ENCODE measurements around the gene NOP56. TPM values are rescaled to one million over a fixed set of nuclear protein-coding genes. Genes with fewer than 3 reads are reported as not detected.
"Not testable (repeated sequence)": the region's sequence is repeated elsewhere in the genome, so short reads cannot be mapped to it uniquely, and the experiment has no call there.

The NOP56 gene
- polyA plus RNA-seq, 3 donors from 2014 or later = 69.5 to 94.8 (median 71.2) TPM

DNA sequence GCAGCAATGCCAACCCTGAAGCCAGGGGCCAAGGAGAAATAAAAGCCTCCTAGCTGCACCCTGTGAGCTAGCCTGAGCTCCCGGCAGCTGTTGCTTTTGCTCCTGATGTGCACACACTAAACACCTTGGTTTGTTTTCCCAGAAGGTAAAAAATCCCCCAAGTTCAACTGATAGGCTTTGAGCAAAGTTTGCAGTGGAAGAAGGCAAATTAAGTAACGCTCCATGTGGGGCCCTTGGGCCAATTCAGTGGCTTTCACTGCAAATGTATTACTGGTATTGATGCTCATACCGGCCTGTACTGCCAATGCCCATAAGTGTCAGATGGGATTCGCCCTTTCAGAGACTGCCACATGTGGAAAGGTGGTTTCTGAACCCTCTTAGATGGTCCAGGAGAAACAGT is 21.0 kb downstream of the NOP56 start:
- Mint-ChIP-seq H3K4me1 (no peaks in the 10 kb centered on the region), H3K36me3 (peaks cover 0 to 3% (median 0%) of the 10 kb centered on the region in 3 donors), H3K27me3 (ENCODE audit: low read depth in 3 of 3) (peaks cover 2 to 6% (median 5%) of the 10 kb centered on the region in 3 donors), H3K4me3 (no peak overlapping the region), H3K9me3 (no peaks in the 10 kb centered on the region), H3K27ac (no peak overlapping the region)
- DNase-seq = no peak

GRCh38 chr20:2680046-2680445 is 27.6 kb downstream of the NOP56 start:
- H3K27me3 Mint-ChIP-seq (ENCODE audit: low read depth in 3 of 3) = peaks cover 0 to 19% (median 7%) of the 10 kb centered on the region in 3 donors
- no peak for DNase-seq
- H3K36me3 Mint-ChIP-seq = peaks cover 0 to 6% (median 0%) of the 10 kb centered on the region in 3 donors
- no peaks in the 10 kb centered on the region for H3K9me3 Mint-ChIP-seq
- peaks cover 3 to 6% of the 10 kb centered on the region in 2 donors for H3K4me1 Mint-ChIP-seq
- no peak overlapping the region for H3K27ac Mint-ChIP-seq
- no peak overlapping the region for H3K4me3 Mint-ChIP-seq

GRCh38 chr20:2682040-2682439 is 29.6 kb downstream of the NOP56 start:
- not testable (repeated sequence) for DNase-seq, H3K27ac Mint-ChIP-seq, H3K36me3 Mint-ChIP-seq, H3K4me1 Mint-ChIP-seq, H3K4me3 Mint-ChIP-seq, H3K9me3 Mint-ChIP-seq
- peaks cover 0 to 17% (median 5%) of the 10 kb centered on the region in 3 donors for H3K27me3 Mint-ChIP-seq (ENCODE audit: low read depth in 3 of 3)

DNA sequence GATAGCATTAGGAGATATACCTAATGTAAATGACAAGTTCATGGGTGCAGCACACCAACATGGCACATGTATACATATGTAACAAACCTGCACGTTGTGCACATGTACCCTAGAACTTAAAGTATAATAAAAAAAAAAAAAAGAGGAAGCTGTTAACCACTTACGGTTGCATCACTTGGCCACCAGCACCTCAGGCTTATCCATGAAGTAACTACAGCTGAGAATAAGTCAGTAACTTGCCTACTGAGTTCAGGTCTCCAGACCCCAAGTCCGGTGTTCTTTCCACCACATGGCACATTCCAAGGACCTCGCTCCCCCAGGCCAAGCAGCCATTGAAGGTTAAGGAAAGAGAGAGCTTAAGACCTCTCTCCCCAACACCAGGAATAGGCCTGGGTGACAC is 32.4 kb downstream of the NOP56 start:
- Mint-ChIP-seq H3K27me3 (ENCODE audit: low read depth in 3 of 3) (peaks cover 0 to 22% (median 3%) of the 10 kb centered on the region in 3 donors), H3K4me1 (peaks cover 23 to 29% of the 10 kb centered on the region in 2 donors)
- H3K27ac Mint-ChIP-seq, H3K36me3 Mint-ChIP-seq, H3K9me3 Mint-ChIP-seq, H3K4me3 Mint-ChIP-seq: not testable (repeated sequence)
- peak in 1 of 3 donors; percentile 31 for DNase-seq

- Mint-ChIP-seq H3K27me3 (ENCODE audit: low read depth in 3 of 3) (peaks cover 7 to 20% (median 8%) of the 10 kb centered on the region in 3 donors), H3K4me1 (peaks cover 38 to 46% of the 10 kb centered on the region in 2 donors), H3K27ac (peak overlapping the region; percentile 83 to 89 (median 86)), H3K4me3 (peak overlapping the region; percentile 62 to 83 (median 66)), H3K36me3 (no peaks in the 10 kb centered on the region), H3K9me3 (no peaks in the 10 kb centered on the region)
- DNase-seq = no peak
These were observed 35.1 kb downstream of the NOP56 start for GRCh38 chr20:2687514-2687913.

- Mint-ChIP-seq H3K27ac (peak overlapping the region; percentile 83 to 89 (median 86)), H3K4me1 (peaks cover 38 to 46% of the 10 kb centered on the region in 2 donors), H3K27me3 (ENCODE audit: low read depth in 3 of 3) (peaks cover 7 to 16% (median 8%) of the 10 kb centered on the region in 3 donors), H3K9me3 (no peaks in the 10 kb centered on the region), H3K4me3 (peak overlapping the region; percentile 62 to 83 (median 66)), H3K36me3 (no peaks in the 10 kb centered on the region)
- peak; percentile 86 to 88 (median 87) for DNase-seq
These were observed 35.7 kb downstream of the NOP56 start for GRCh38 chr20:2688041-2688591.

GRCh38 chr20:2690213-2690612 is 37.8 kb downstream of the NOP56 start:
- H3K4me1 Mint-ChIP-seq = peaks cover 42 to 48% of the 10 kb centered on the region in 2 donors
- H3K36me3 Mint-ChIP-seq = no peaks in the 10 kb centered on the region
- no peak for DNase-seq
- H3K4me3 Mint-ChIP-seq = peak overlapping the region in 1 of 5 donors; percentile 11
- peak overlapping the region in 4 of 6 donors; percentile 33 to 90 (median 59) for H3K27ac Mint-ChIP-seq
- H3K9me3 Mint-ChIP-seq = no peaks in the 10 kb centered on the region
- peaks cover 8 to 17% (median 8%) of the 10 kb centered on the region in 3 donors for H3K27me3 Mint-ChIP-seq (ENCODE audit: low read depth in 3 of 3)

DNA sequence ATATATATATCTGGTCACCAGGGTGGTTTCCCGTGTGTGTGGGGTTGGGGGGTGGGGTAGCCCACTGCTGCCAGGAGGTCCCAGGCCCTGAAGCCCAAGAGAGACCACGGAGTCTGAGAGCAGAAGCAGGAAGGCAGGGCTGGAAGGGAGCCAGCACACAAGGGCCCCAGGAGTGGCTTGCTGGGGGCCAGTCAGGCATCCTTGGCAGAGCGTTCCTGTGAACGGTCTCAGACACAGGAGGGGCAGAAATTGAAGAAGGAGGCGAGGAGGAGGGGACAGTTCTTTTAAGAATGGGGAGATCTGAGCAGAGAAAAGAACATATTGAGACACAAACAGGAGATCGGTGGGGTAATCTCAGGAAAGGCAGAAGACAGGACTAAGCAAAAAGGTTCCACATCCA is 38.3 kb downstream of the NOP56 start:
- Mint-ChIP-seq H3K4me3 (peak overlapping the region; percentile 94 to 99 (median 96)), H3K4me1 (peaks cover 37 to 48% of the 10 kb centered on the region in 2 donors), H3K27me3 (ENCODE audit: low read depth in 3 of 3) (peaks cover 8 to 17% (median 10%) of the 10 kb centered on the region in 3 donors), H3K36me3 (no peaks in the 10 kb centered on the region), H3K27ac (peak overlapping the region; percentile 9 to 97 (median 81)), H3K9me3 (no peaks in the 10 kb centered on the region)
- DNase-seq = no peak

DNA sequence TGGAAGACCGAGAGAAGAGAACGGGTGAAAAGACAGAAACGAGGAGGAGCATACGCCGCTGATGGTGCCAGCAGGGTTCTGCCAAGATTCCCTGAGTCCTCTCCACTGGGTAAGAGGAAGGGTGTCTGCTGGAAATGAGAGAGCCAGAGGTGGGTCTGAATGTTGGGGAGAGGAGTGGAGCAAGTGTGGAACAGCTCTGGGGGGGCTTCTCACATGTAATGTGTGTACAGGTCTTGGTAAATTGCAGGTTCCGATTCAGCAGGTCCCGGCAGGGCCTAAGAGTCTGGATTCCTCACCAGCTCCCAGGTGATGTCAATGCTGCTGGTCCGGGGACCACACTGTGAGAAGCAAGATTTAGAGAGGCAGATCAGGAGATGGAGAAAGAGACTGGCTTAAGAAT is 38.7 kb downstream of the NOP56 start:
- peaks cover 10 to 17% (median 11%) of the 10 kb centered on the region in 3 donors for H3K27me3 Mint-ChIP-seq (ENCODE audit: low read depth in 3 of 3)

GRCh38 chr20:2691663-2692035 is 39.2 kb downstream of the NOP56 start:
- Mint-ChIP-seq H3K27ac (peak overlapping the region; percentile 82 to 97 (median 92)), H3K4me1 (peaks cover 37 to 48% of the 10 kb centered on the region in 2 donors), H3K27me3 (ENCODE audit: low read depth in 3 of 3) (peaks cover 11 to 17% (median 12%) of the 10 kb centered on the region in 3 donors), H3K36me3 (no peaks in the 10 kb centered on the region), H3K9me3 (no peaks in the 10 kb centered on the region), H3K4me3 (peak overlapping the region; percentile 94 to 99 (median 96))
- no peak for DNase-seq

More for the DNA sequence above, 38.7 kb downstream of the NOP56 start:
- Mint-ChIP-seq H3K4me3 (peak overlapping the region; percentile 94 to 99 (median 96)), H3K27ac (peak overlapping the region; percentile 15 to 97 (median 91)), H3K4me1 (peaks cover 37 to 48% of the 10 kb centered on the region in 2 donors), H3K36me3 (no peaks in the 10 kb centered on the region), H3K9me3 (no peaks in the 10 kb centered on the region)
- no peak for DNase-seq

- no peaks in the 10 kb centered on the region for H3K36me3 Mint-ChIP-seq
- peaks cover 37 to 48% of the 10 kb centered on the region in 2 donors for H3K4me1 Mint-ChIP-seq
- H3K9me3 Mint-ChIP-seq = no peaks in the 10 kb centered on the region
- H3K27ac Mint-ChIP-seq = peak within 1 kb of the TSS; percentile 82 to 97 (median 92)
- H3K4me3 Mint-ChIP-seq = peak within 1 kb of the TSS; percentile 94 to 99 (median 96)
- peak; percentile 47 to 55 (median 50) for DNase-seq
- peaks cover 12 to 20% (median 12%) of the 10 kb centered on the region in 3 donors for H3K27me3 Mint-ChIP-seq (ENCODE audit: low read depth in 3 of 3)
These were observed 39.8 kb downstream of the NOP56 start, which contains the start of gene EBF4 for GRCh38 chr20:2692036-2692885. TSS of gene EBF4 (plus strand) at chr20:2692780. CDS start at chr20:2693646, 866 bp downstream.

DNA sequence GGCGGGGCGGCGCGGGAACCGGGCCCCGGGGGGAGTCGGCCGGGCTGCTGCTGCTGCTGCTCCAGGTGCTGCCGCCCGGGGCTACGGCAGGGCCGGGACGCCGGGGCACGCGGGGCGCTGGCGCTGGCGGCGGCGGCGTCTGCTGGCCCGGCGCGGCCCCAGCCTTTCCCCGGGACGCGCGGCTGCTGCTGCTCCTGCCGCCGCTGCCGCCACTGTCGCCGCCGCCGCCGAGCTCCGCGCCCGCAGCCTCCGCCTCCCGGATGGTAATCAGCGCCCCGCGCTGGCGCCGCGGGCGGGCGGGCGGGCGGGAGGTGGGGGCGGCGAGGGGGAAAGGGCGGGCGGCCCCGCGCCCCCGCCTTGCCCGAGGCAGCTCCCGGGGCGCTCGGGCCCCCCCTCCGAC is 40.5 kb downstream of the NOP56 start:
- Mint-ChIP-seq H3K9me3 (no peaks in the 10 kb centered on the region), H3K27ac (no peak overlapping the region), H3K27me3 (ENCODE audit: low read depth in 3 of 3) (peaks cover 12 to 16% (median 12%) of the 10 kb centered on the region in 3 donors), H3K4me1 (peaks cover 31 to 42% of the 10 kb centered on the region in 2 donors), H3K36me3 (no peaks in the 10 kb centered on the region), H3K4me3 (no peak overlapping the region)
- peak in 2 of 3 donors; percentile 28 to 43 for DNase-seq

DNA sequence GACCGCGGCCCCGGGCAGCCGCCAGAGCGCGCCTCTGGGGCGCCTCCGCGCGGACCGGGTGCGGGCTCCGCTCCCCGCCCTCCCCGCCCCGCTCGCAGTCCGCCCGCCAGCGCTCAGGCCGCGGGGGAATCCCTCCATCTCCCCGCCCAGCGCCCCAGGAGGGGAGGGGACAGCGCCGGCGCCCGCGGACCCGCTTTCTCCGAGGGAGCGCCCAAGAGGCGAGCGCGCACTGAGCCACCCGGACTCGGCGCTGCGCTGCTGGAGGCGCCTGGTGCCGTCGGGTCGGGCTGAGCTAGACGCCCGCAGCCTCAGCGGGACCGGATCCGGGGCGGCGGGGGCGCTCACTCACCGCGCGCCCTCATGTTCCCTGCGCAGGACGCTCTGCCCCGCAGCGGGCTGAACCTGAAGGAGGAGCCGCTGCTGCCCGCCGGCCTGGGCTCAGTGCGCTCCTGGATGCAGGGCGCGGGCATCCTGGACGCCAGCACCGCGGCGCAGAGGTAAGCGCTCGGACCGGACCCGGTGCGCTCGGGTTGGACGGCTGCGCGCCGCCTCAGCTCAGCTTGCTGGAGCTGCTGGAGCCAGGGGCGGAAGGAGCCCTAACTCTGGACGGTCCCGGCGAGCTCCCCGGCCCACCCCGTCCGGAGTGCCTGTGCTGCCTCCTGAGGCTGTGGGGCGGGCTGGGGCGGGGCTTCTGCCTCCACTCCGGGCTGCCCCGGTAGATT is 41.0 kb downstream of the NOP56 start:
- Mint-ChIP-seq H3K36me3 (no peaks in the 10 kb centered on the region), H3K27me3 (ENCODE audit: low read depth in 3 of 3) (peaks cover 12 to 14% (median 12%) of the 10 kb centered on the region in 3 donors), H3K27ac (no peak overlapping the region), H3K9me3 (no peaks in the 10 kb centered on the region), H3K4me3 (peak overlapping the region in 3 of 5 donors; percentile 17 to 58 (median 36)), H3K4me1 (peaks cover 25 to 36% of the 10 kb centered on the region in 2 donors)
- DNase-seq = peak; percentile 54 to 69 (median 65)

All from immature natural killer cell (primary cell).